DLD1 (cell line): Measurements from ENCODE around the gene MTCL3.

Source experiments
- in situ Hi-C: cut with HindIII; loops from 2 replicates; pipeline ENCODE4 v1.10.0; 2017; ENCODE audit warnings: low sequenced_read_pairs

MTCL3 gene

GRCh38 chr6:127515794-127516661 is 3.1 kb downstream of the MTCL3 start:
- in situ Hi-C loops: no loop called here

- in situ Hi-C loops: no loop called here
Observed at GRCh38 chr6:127515234-127515793, 3.8 kb downstream of the MTCL3 start.

- in situ Hi-C loops: no loop called here
Observed at GRCh38 chr6:127514773-127515227, 4.3 kb downstream of the MTCL3 start.

DNA sequence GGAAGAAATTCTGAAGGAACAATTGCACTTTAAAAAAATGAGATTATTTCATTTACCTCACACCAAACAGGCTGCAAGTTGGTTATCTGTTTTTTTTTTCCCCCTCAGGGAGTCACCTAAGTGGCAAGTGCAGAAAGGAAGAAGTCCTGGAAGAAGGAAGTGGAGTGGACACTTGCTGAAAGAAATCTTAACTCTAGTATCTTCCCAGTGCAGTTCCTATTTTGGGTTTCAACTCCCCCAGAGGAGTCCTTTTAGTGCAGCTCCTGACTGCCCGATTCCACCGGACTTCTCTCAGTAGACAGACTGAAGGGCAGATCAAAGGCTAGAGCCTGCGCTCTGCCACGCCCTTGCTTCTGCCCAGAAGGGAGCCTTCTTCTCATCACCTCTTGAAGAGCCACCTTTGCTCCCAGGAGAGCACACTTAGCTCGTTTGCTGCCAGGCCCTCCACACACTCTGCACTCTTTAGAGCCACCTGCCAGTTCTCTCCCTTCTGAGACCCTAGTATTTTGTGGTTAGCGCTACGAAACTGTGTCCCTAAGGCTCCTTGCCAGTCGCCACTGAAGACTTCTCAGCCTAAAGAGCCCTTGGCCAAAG is 4.9 kb downstream of the MTCL3 start:
- in situ Hi-C loops: no loop called here

DNA sequence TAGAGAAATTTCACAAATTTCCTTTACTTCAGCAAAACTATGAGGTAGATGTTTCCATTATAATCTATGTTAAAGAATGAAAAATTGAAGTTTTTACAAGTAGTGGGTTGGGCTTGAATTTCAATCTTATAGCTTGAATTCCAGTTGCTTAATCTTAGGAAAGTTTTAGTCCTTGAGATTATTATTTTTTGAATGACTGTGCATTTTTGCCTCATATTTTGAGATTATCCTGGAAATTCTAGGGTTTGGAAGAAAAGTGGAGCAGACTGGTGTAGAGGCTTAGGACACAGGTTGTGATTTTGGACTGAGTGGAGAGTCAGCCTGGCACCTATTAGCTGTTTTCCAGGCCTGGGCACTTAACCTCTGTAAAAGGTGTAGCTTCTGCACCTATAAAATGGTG is 5.7 kb downstream of the MTCL3 start:
- in situ Hi-C loops: no loop called here

GRCh38 chr6:127510876-127511275 is 8.3 kb downstream of the MTCL3 start:
- in situ Hi-C loops: no loop called here

- in situ Hi-C loops: no loop called here
Observed at GRCh38 chr6:127506894-127507293, 12.2 kb downstream of the MTCL3 start.

DNA sequence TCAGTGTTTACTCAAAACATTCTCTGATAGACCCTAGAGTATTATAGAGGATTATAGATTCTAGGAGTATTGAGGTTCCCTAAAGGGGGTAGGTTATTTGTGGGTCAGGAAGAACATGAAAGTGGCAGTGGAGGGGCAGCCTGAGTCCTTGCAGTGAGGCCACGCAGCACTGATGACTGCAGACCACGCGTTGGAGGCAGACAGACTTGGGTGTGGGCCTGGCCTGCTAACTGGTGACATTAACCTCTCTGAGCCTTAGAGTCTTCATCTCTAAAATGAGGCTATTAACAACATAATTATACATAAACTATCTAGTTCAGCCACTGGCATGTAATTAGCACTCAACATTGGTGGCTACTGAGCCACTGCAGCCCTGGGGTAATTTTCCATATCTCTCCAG is 16.1 kb downstream of the MTCL3 start:
- in situ Hi-C loops: no loop called here

DNA sequence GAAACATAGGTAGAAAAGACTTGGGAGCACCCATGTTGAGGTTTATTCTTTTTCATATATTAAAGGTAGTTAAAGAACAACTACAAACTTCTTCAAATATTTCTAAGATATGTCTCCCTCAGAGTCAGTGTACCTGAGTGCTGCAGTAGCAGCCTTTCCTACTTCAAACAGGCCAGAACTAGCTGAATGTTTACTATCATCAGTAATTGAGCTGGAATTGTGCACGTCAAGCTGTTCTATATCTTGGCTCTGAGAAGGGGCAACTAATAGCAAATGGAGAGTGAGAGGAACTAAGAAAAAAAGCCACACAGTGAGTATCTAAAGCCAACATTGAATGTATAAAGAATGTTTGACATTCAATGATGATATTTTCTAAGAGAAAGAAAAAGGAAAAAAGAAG is 21.7 kb downstream of the MTCL3 start:
- in situ Hi-C loops: no loop called here

DNA sequence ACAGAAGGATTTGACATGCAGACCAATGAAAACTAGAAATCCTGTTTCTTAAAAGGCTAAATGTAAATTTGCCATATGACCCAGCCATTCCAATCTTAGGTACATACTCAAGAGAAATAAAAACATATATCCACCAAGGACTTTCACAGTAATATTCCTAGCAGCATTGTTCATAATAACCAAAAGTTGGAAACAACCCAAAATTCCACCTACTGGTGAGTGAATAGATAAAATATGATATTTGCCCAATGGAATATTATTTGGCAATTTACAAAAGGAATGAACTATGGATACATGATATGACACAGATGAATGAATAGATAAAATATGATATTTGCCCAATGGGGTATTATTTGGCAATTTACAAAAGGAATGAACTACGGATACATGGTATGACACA is 22.7 kb downstream of the MTCL3 start:
- in situ Hi-C loops: no loop called here

DNA sequence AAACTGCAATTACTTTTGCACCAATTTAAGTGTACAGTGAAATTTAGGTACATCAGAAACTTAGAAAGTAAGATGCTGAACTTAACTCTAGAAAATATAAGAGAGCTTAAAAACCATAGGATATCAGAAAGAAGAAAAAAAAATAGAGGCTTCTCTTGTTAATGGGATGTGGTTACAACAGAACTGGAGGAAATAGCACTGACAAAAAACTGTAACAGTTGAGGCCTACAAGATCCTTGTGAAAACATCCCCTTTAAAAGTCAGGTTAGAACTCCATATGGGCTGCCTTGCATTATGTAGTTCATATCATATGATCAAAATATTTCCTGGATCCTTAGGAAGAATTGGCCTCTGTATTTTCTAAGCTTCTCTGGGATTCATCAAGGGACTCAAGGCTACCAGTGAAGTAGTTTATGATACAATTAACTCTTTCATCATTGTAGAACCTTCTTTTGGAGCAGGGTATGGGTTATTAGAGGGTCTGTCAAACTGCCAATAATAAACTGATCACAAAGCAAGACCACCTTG is 24.8 kb downstream of the MTCL3 start:
- in situ Hi-C loops: no loop called here

- in situ Hi-C loops: no loop called here
Observed at GRCh38 chr6:127489248-127489647, 29.9 kb downstream of the MTCL3 start.

- in situ Hi-C loops: no loop called here
Observed at GRCh38 chr6:127486934-127487333, 32.2 kb downstream of the MTCL3 start.

DNA sequence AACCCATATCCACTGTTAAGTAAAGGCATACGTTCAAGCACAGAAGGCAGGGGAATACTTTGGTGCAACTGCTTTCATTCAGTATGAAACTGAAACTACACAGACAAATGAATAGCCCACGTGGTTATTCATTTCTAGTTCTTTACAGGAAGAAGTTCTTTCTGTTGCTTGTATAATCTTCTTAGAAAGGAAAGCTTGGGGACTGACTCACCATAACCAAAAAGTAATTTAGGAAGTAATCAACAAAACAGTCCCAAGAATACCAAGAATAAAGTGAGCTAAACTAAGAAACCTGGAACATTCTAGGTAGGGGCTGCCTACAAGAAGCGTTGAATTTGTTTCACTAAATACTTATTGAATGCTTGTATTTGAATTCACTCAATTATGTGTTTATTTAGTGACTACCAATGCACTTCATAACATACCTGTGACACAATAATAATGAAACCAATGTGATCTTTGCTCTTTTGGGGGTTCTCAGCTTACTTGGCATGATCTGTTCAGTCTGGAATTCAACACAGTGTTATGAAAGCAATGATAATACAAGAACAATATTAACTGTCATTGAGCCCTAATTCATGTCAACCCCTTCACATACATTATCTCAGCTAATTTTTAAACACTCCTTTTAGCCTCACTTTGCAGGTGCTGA is 34.8 kb downstream of the MTCL3 start:
- in situ Hi-C loops: no loop called here

GRCh38 chr6:127483399-127484055 is 35.6 kb downstream of the MTCL3 start:
- in situ Hi-C loops: no loop called here

DNA sequence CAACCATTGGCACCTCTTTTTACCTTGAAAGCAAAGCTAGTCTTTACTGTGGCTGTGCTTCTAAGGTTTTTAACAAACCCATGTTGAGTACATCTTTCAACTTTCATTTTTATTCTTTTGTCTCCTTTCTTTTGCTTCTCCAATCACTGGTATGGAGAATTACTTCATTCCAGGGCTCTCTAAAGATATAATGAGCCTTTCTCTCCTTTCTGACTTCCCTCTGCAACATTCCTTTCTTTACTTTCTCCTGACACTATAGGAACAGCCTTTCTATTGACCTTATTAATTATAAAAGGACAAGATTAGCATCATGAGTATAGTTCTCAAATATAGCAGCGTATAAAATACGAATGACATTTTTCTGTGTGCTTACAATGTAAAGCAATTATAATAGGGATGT is 36.8 kb downstream of the MTCL3 start:
- in situ Hi-C loops: no loop called here

- in situ Hi-C loops: no loop called here
Observed at GRCh38 chr6:127481628-127482027, 37.5 kb downstream of the MTCL3 start.

DNA sequence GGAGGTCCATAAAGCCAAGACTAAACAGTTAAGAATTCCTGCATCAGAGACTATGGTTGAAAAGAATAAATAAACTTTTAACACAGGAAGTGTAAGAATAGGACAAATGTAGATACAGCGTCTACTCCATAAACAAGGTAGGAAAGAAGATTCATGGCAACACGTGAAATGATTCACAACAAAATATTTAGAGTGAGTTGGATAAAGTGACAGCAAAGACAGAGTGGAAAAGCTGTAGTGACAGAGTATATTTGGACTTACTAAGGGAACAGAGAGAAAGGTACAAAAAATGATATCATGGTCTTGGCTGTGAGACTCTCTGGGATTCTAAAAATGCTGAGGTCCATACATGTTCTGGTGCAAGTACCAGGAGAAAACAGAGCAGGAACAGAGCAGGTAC is 38.0 kb downstream of the MTCL3 start:
- in situ Hi-C loops: no loop called here

GRCh38 chr6:127477658-127478057 is 41.5 kb downstream of the MTCL3 start:
- in situ Hi-C loops: no loop called here

- in situ Hi-C loops: no loop called here
Observed at GRCh38 chr6:127475823-127476176, 43.3 kb downstream of the MTCL3 start.
